Tibial artery (tissue), 4 donors: Measurements from ENCODE around the gene APP.

Experiments
- DNase-seq, 2 donors: peaks; one replicate each; pipeline ENCODE4 v3.0.0-alpha.2; 2019
- H3K27ac ChIP-seq, 2 donors: fragments of 200-600 bp; sonication (generic) in 1 of 2; 1 replicate in 1 of 2; 2 replicates in 1 of 2; pipeline ENCODE4 v1.5.1; 2018 to 2019; ENCODE audit warnings: mild to moderate bottlenecking in 1 of 2
- H3K27me3 ChIP-seq, 2 donors: fragments of 200-600 bp; sonication (generic) in 1 of 2; one replicate each; pipeline versions ENCODE4 v1.5.1 to v1.6.0; 2016 to 2019
- H3K36me3 ChIP-seq, 3 donors: fragments of 200-600 bp; sonication (generic) in 2 of 3; one replicate each; pipeline ENCODE4 v1.5.1; 2016 to 2019; ENCODE audit warnings: mild to moderate bottlenecking in 2 of 3
- H3K4me1 ChIP-seq, 4 donors: fragments of 200-600 bp; sonication (generic) in 2 of 4; 1 replicate in 3 of 4; 2 replicates in 1 of 4; pipeline ENCODE4 v1.5.1; 2016 to 2019
- H3K4me3 ChIP-seq, 2 donors: fragments of 200-600 bp; sonication (generic) in 1 of 2; 1 replicate in 1 of 2; 2 replicates in 1 of 2; pipeline ENCODE4 v1.5.1; 2018 to 2019; ENCODE audit warnings: mild to moderate bottlenecking in 2 of 2
- H3K9me3 ChIP-seq, 3 donors: fragments of 200-600 bp; sonication (generic) in 1 of 3; one replicate each; pipeline ENCODE4 v1.5.1; 2016 to 2019
- CTCF ChIP-seq, 2 experiments: fragments of 200-600 bp in 1 of 2; fragments of 450-650 bp in 1 of 2; IDR thresholded peaks; one replicate each; pipeline ENCODE4 v1.5.1; 2017 to 2019; ENCODE audit warnings: antibody characterized with exemption in 2 of 2, mild to moderate bottlenecking in 1 of 2, moderate library complexity in 1 of 2
- intact Hi-C: fragments of 100-400 bp; cut with DNase I; formaldehyde crosslinking; loops from one replicate; pipeline ENCODE4 v1.15.0; 2023; ENCODE audit warnings: low total_unique reads

Gene APP

GRCh38 chr21:25906587-25906986 lies 264.0 kb downstream of the APP start:
- no peak overlapping the region for H3K27ac ChIP-seq

GRCh38 chr21:25905126-25905525 lies 265.4 kb downstream of the APP start:
- intact Hi-C loops: no loop called here
- Histone ChIP-seq H3K4me1 (peaks cover 0 to 23% (median 4%) of the 10 kb centered on the region in 4 donors), H3K9me3 (no peaks in the 10 kb centered on the region), H3K4me3 (no peak overlapping the region), H3K27ac (no peak overlapping the region), H3K36me3 (no peaks in the 10 kb centered on the region), H3K27me3 (no peaks in the 10 kb centered on the region)
- no peak for DNase-seq
- TF ChIP-seq CTCF (IDR thresholded peaks at IDR 0.05): no peak

More at GRCh38 chr21:25906587-25906986, 264.0 kb downstream of the APP start:
- DNase-seq: no peak
- H3K4me3 ChIP-seq: no peak overlapping the region
- intact Hi-C loops: no loop called here
- no peaks in the 10 kb centered on the region for H3K27me3 ChIP-seq
- peaks cover 0 to 23% (median 4%) of the 10 kb centered on the region in 4 donors for H3K4me1 ChIP-seq
- no peaks in the 10 kb centered on the region for H3K36me3 ChIP-seq
- no peaks in the 10 kb centered on the region for H3K9me3 ChIP-seq
- TF ChIP-seq CTCF (IDR thresholded peaks at IDR 0.05): no peak

- intact Hi-C loops: no loop called here
These were observed 266.4 kb downstream of the APP start for GRCh38 chr21:25904044-25904695.

GRCh38 chr21:25903607-25904006 lies 267.0 kb downstream of the APP start:
- no peak for DNase-seq
- no peaks in the 10 kb centered on the region for H3K36me3 ChIP-seq
- no peaks in the 10 kb centered on the region for H3K27me3 ChIP-seq
- no peak overlapping the region for H3K27ac ChIP-seq
- intact Hi-C loops: no loop called here
- peaks cover 0 to 28% (median 4%) of the 10 kb centered on the region in 4 donors for H3K4me1 ChIP-seq
- no peak overlapping the region for H3K4me3 ChIP-seq
- TF ChIP-seq CTCF (IDR thresholded peaks at IDR 0.05): no peak
- H3K9me3 ChIP-seq: no peaks in the 10 kb centered on the region

More at GRCh38 chr21:25904044-25904695, 266.4 kb downstream of the APP start:
- no peak for TF ChIP-seq CTCF (IDR thresholded peaks at IDR 0.05)
- no peaks in the 10 kb centered on the region for H3K36me3 ChIP-seq
- H3K4me1 ChIP-seq: peaks cover 0 to 23% (median 4%) of the 10 kb centered on the region in 4 donors
- DNase-seq: no peak
- H3K27ac ChIP-seq: no peak overlapping the region
- H3K9me3 ChIP-seq: no peaks in the 10 kb centered on the region
- no peak overlapping the region for H3K4me3 ChIP-seq
- H3K27me3 ChIP-seq: no peaks in the 10 kb centered on the region

GRCh38 chr21:25901330-25901979 lies 269.1 kb downstream of the APP start:
- TF ChIP-seq CTCF (IDR thresholded peaks at IDR 0.05): no peak
- Histone ChIP-seq H3K27ac (no peak overlapping the region), H3K27me3 (no peaks in the 10 kb centered on the region), H3K4me3 (no peak overlapping the region), H3K36me3 (peaks cover 0 to 7% (median 5%) of the 10 kb centered on the region in 3 donors), H3K4me1 (peaks cover 0 to 14% (median 4%) of the 10 kb centered on the region in 4 donors), H3K9me3 (no peaks in the 10 kb centered on the region)
- DNase-seq: no peak
- intact Hi-C loops: no loop called here
